GM19395 (cell line): ENCODE results near the gene NUCB1.
"Not testable (repeated sequence)": the region's sequence is repeated elsewhere in the genome, so short reads cannot be mapped to it uniquely, and the experiment has no call there.

Experiments used
- ATAC-seq: cut with Tn5 transposase; IDR thresholded peaks from one replicate; pipeline ENCODE4 v1.9.1; 2021; ENCODE audit warnings: mild to moderate bottlenecking, moderate library complexity; ENCODE audit not compliant: unreplicated experiment

The NUCB1 gene

DNA sequence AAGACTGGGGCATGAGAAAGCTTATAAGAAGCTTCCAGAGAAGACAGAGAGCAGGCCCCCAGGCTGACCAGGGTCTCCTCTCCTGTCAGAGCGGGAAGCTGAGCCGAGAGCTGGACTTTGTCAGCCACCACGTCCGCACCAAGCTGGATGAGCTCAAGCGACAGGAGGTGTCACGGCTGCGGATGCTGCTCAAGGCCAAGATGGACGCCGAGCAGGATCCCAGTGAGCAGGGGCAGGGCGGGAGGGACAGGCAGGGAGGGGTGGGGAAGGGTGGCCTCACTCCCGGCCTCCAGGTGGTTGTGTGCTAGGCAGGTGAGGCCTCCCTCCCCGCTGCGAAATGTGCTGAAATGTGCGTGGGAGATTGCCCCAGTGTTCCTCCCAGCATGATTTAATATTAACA, 5.6 kb downstream of the NUCB1 start:
- no peak for ATAC-seq

DNA sequence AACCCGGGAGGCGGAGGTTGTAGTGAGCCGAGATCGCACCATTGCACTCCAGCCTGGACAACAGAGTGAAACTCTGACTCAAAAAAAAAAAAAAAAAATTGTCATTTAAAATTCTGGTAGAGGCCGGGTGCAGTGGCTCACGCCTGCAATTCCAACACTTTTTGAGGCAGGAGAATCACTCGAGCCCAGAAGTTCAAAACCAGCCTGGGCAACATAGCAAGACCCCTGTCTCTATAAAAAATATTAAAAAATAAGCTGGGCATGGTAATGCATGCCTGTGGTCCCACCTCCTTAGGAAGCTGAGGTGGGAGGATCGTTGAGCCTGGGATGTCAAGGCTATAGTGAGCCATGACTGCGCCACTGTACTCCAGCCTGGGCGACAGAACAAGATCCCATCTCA, 6.2 kb downstream of the NUCB1 start:
- no peak for ATAC-seq

- ATAC-seq, result no peak
Observed at GRCh38 chr19:48907671-48908070, 7.6 kb downstream of the NUCB1 start.

- ATAC-seq, result not testable (repeated sequence)
Observed at GRCh38 chr19:48909424-48910077, 9.4 kb downstream of the NUCB1 start.

GRCh38 chr19:48910803-48911202, 10.7 kb downstream of the NUCB1 start:
- ATAC-seq, result no peak

GRCh38 chr19:48913114-48913889, 13.2 kb downstream of the NUCB1 start:
- no peak for ATAC-seq

DNA sequence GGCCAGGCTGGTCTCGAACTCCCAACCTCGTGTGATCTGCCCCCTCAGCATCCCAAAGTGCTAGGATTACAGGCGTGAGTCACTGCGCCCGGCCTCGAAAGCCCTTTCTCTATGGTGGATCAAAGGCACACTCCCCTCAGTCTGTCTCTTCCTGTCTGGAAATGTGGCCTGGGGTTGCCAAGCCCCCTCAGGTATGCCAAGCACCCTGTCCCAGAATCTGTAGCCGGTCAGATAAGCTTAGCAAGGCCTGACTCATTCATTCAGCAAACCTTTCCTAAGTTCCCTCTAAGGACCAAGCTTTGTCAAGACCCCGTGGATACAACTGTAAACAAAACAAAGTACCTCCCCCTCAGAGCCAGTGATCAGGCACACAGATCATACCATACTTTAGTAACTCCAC, 14.1 kb downstream of the NUCB1 start:
- ATAC-seq, result no peak

DNA sequence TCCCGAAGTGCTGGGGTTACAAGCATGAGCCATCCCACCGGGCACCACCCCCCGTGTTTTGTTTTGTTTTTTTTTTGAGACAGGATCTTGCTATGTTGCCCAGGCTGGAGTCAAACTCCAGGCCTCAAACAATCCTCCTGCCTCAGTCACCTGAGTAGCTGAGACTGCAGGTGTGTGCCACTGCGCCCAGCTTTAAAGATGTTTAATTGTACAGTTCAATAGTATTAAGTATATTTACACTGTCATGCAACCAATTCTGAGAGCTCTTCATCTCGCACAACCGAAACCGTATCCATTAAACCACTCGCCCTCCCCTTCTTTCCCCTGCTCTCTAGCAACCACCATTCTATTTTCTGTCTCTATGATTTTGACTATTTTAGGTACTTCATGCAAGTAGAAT, 15.6 kb downstream of the NUCB1 start:
- no peak for ATAC-seq

DNA sequence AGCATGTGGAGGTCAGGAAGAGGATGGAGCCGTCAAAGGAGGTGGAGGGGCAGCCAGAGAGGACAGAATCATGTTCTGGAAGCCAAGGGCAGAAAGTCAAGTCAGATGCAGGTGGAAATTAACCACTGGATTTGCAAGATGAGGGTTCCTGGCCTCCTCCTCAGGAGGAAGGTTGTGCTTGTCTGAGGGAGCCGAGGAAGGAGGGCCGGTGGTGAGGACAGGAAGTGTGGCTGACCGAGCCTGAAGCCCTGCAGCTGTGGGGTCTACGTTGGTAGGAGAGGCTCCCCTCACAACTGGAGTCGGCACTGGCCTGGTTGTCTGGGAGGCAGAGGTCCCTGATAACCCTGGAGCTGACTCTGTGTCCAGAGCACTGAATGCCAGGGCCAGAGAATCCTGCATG, 18.0 kb downstream of the NUCB1 start:
- no peak for ATAC-seq

DNA sequence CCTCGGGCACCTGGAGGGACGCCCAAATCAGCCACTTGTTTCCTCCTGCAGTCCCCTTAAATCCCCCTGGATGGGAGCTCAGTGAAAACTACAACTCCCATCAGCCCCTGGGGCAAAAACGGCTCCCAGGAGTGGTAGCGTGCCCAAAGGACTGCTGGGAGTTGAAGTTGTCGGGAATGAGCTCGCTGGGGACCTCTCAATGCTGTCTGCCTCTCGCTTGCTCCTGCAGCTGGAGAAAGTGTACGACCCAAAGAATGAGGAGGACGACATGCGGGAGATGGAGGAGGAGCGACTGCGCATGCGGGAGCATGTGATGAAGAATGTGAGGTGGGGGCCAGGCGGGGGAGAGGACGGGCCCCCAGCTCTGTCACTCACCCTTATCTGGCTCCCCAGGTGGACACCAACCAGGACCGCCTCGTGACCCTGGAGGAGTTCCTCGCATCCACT, 18.7 kb downstream of the NUCB1 start:
- no peak for ATAC-seq

DNA sequence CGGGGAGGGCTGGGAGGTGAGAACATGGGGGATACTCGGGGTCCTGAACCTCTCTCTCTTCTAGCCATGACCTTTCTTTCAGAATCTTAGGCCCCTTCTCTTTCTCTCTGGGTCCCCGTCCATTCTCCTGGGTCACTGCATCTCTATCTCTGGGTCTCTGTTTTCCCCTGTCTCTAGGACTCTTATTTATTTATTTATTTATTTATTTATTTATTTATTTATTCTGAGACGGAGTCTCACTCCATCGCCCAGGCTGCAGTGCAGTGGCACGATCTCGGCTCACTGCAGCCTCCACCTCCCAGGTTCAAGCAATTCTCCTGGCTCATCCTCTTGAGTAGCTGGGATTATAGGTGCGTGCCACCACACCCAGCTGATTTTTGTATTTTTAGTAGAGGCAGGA, 19.2 kb downstream of the NUCB1 start:
- not testable (repeated sequence) for ATAC-seq

GRCh38 chr19:48920949-48921348, 20.8 kb downstream of the NUCB1 start:
- ATAC-seq, result no peak

DNA sequence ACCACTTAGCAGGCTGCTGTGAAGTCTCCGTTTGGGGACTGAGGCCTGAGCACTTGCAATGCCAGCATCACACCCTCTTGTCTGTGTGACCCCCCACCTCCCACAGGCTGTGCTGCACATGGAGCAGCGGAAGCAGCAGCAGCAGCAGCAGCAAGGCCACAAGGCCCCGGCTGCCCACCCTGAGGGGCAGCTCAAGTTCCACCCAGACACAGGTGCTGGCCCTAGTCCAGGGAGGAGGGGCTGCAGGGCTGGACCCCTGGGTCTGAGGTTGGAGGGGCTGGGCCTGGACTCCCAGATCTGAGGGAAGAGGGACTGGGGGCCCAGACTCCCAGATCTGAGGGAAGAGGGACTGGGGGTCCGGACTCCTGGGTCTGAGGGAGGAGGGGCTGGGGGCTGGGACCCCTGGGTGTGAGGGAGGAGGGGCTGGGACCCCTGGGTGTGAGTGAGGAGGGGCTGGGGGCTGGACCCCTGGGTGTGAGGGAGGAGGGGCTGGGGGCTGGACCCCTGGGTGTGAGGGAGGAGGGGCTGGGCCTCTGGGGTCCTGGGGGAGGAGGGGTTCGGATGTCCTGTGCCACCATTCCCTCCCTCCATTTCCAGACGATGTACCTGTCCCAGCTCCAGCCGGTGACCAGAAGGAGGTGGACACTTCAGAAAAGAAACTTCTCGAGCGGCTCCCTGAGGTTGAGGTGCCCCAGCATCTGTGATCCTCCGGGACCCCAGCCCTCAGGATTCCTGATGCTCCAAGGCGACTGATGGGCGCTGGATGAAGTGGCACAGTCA, 21.8 kb downstream of the NUCB1 start:
- ATAC-seq, result no peak

DNA sequence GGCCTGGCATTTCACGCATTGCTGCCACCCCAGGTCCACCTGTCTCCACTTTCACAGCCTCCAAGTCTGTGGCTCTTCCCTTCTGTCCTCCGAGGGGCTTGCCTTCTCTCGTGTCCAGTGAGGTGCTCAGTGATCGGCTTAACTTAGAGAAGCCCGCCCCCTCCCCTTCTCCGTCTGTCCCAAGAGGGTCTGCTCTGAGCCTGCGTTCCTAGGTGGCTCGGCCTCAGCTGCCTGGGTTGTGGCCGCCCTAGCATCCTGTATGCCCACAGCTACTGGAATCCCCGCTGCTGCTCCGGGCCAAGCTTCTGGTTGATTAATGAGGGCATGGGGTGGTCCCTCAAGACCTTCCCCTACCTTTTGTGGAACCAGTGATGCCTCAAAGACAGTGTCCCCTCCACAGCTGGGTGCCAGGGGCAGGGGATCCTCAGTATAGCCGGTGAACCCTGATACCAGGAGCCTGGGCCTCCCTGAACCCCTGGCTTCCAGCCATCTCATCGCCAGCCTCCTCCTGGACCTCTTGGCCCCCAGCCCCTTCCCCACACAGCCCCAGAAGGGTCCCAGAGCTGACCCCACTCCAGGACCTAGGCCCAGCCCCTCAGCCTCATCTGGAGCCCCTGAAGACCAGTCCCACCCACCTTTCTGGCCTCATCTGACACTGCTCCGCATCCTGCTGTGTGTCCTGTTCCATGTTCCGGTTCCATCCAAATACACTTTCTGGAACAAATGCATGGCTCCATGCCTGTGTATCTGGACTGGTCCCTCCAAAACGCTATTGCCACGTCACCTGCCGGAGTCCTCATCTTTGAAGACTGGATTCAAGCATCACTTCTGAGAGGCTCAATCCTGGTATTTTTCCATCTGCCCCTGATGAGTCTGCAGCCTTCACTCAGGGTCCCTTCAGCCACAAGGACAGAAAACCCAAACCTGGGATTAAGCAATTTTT, 22.7 kb downstream of the NUCB1 start:
- no peak for ATAC-seq

DNA sequence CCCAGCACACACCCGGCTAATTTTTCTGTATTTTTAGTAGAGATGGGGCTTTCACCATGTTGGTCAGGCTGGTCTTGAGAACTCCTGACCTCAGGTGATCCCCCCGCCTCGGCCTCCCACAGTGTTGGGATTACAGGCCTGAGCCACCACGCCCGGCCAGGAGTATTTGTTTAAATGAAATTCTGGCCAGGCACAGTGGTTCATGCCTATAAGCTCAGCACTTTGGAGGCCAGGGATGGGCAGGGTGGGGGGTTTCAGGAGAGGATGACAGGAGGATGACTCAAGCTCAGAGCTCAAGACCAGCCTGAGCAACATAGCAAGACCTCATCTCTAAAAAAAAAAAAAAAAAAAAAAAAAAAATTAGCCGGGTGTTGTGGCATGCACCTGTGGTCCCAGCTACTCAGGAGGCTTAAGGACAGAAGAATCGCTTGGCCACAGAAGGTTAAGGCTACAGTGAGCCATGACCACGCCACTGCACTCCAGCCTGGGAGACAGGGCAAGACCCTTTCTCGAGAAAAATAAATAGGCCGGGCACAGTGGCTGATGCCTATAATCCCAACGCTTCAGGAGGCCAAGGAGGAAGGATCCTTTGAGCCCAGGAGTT, 25.2 kb downstream of the NUCB1 start:
- no peak for ATAC-seq

GRCh38 chr19:48925890-48926289, 25.8 kb downstream of the NUCB1 start:
- not testable (repeated sequence) for ATAC-seq

- ATAC-seq, result no peak
Observed at GRCh38 chr19:48926909-48927308, 26.8 kb downstream of the NUCB1 start.

- ATAC-seq, result not testable (repeated sequence)
Observed at GRCh38 chr19:48927692-48928091, 27.6 kb downstream of the NUCB1 start.

- no peak for ATAC-seq
Observed at GRCh38 chr19:48928164-48929025, 28.3 kb downstream of the NUCB1 start.
